Measurements from ENCODE around the gene DHX40.
"Not testable (repeated sequence)": the region's sequence is repeated elsewhere in the genome, so short reads cannot be mapped to it uniquely, and the experiment has no call there.

The DHX40 gene

DNA sequence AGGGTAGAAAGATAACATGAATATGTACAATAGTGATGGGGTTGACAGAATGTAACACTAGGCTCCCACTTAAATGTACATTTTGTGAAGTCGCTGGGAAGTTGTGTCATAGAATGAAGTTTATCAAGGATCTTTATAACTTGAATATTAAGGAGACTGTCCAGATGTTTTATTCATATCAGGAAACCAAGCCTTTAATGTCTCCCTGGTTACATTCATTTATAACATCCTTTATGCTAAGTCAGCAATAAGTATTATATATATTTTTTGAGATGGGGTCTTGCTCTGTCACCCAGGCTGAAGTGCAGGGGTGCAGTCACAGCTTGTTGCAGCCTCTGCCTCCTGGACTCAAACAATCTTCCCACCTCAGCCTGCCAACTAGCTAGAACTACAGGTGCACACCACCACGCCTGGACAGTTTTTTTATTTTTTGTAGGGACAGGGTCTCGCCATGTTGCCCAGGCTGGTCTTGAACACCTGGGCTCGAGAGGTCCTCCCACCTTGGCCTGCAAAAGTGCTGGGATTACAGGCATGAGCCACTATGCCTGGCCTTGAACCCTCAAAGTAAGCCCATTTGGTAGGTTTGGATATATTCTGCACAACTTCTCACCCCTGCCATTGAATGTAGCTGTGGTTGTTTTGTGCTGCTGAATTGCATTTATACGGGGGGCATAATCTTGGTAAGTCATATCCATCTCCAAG, 68.4 kb downstream of the DHX40 start:
- no peak for DNase-seq

DNA sequence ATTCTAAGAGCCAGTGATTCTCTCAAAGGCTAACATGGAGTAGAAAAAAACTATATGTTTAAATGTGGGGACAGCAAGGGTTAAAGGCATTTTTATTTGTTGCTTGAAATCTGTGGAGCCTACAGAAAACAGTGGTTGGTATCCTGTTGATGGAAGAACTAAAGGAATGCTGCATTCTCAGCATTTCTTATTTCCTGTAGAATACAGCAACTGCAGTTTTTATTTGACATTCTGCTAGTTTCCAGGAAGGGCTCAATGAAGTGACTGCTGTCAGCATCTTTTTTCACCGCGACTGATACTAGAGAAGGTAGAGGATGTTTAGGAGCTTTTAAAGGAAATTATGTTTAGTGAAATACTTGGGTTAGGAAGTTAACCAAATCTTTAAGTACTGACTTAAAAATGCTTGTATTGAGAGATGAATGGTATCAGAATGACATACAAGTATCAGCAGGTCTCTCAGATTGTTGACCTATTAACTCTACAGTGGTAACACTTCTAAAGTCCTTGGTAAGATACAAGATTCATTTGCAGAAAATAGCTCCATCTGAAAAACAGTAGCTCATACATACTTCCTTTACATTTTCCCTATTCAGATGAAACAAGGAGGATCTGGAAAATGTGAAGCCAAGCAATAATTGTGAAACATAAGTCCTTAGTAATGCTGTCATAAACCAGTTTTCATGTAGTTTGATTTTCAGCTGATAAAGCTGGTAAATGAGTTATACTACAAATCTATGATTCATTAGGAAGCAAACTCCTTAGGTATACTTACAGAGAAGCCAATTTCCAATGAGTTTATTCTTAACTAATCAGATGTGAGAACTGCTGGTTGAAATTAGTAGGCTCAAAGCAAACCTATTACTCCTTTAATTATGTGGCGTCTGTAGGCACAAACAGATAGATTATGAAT, 69.5 kb downstream of the DHX40 start:
- no peak for DNase-seq

GRCh38 chr17:59637611-59638310, 72.4 kb downstream of the DHX40 start:
- DNase-seq, result no peak

DNA sequence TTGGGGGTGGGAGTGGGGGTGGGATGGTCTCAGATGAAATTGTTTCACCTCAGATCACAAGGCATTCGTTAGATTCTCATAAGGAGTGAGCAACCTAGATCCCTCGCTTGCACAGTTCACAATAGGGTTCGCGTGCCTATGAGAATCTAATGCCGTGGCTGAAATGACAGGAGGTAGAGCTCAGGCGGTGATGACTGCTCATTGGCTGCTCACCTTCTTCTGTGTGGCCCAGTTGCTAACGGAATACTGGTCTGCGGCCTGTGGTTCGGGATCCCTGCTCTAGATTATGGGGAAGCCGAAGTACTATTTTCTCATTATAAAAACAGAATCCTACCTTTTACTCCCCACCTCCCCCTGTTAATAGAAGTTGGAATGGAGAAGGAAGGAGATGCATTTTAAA, 73.1 kb downstream of the DHX40 start:
- no peak for DNase-seq

DNA sequence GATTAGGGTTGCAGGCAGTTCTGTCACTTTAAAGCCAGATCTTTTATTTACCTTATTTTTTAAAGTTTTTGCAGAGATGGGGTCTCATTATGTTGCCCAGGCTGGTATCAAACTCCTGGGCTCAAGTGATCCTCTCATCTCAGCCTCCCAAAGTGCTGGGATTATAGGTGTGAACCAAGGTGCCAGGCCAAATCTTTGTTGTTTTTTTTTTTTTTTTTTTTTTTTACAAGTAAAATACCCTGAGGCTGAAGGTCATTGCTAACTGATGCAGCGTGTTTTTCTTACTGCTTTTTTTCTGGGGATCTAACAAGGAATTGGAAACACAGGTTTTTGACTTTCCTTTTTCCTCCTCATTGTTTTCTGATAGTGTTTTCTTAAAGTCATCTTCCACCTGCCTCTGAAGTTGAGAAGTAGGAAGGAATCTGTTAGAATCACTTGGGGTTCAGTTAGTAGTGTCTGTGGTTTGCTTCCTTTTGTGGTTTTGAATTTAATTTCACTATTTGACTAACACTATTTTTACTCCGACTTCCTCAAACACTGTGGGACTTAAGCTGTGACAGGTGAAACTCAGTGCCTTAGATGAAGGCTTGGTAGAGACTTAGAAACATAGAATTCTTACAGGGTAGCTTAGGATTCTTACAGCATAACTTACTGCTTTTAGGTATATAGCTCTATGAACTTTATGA, 76.5 kb downstream of the DHX40 start:
- DNase-seq, result no peak

DNA sequence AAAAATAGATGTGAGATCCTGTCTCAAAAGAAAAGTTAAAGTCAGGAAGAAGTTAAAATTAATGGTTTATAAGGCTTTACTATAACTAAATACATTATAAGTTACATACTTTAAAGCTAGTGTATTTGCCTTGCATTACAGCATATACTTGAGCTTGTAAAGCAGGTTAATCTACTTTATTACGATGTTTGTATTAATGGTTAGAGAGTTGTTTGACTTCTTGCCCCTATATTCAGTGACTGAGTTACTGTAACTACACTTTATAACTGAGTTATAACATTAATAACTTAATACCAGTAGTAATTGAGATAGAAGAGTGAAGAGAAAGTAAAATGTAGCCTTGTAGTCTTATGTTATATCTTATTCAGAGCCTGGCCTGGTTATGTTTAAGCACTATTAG, 77.2 kb downstream of the DHX40 start:
- no peak for DNase-seq

DNA sequence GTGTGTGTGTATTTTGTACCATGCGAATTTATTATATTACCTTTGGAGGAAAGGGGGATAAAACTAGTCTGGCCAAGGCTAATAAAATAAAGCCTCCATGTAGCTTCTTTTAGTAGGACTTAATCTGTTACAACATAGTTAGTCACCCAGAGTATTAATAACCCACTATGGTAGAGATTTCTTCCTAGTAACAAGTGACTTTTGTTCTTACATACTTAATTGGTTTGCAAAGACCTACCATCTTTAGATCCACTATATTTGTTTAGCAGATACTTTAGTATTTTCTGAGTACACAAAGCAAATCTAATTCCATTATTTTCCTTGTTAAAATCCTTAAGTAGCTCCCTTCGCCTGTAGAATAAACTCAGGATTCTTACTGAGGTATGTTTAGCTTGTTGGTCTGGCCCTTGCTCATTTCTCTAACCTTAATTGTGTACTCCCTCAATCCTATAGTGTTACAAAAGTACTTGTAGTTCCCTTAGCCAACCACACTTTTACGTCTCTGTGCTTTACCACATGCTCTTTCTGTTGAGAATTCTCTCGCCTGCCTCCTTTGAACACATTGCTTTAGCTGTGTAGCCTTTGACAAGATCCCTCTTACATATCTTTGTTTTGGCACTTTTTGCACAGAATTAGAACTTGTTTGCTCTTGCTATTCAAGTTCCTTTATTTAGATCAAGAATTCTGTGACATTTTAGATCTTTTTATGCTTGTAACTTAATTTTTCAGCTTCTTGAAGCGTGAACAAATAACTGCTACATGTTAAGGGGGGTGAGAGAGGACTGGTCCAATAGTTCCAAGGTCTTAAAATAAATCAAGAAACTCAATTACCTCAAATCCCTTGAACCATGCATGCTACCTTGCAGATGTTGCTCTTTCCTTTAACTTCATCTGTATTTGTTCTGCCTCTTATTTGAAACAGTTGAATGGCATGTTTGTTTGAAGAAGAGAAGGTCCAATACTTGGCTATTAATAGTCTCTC, 78.0 kb downstream of the DHX40 start:
- DNase-seq, result no peak

GRCh38 chr17:59647288-59647687, 81.9 kb downstream of the DHX40 start:
- no peak for DNase-seq

DNA sequence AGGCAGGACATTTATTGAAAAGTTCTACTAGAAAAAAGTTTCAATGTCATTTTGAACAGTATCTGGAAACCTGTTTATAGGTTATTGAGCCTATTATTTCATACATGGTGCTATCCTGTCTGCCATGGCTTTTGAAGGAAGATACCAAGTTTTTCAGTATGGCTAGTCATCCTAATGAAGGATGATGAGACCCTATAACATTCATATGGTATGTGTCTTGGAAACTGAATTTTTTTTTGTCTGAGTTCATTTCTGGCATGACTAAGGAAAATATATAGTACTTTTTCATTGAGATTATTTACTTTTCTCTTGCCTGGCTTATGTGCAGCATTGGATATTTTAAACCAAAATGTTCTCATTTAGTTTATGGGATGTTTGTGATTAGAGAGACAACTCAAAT, 84.5 kb downstream of the DHX40 start:
- DNase-seq, result no peak

DNA sequence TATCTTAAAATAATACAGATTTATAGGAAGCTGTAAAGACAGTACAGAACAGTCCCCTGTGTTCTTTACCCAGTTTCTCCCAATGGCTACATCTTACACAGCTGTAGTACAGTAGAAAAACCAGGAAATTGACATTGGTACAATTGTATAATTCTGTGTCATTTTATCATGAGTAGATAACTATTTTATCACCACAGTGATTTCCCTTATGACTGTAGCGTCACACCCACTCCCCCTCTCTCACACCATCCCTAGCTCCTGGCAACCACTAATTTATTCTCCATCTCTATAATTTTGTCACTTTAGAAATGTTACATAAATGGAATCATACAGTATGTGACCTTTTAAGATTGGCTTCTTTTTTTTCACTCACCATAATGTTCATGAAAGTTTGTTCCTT, 85.2 kb downstream of the DHX40 start:
- no peak for DNase-seq

DNA sequence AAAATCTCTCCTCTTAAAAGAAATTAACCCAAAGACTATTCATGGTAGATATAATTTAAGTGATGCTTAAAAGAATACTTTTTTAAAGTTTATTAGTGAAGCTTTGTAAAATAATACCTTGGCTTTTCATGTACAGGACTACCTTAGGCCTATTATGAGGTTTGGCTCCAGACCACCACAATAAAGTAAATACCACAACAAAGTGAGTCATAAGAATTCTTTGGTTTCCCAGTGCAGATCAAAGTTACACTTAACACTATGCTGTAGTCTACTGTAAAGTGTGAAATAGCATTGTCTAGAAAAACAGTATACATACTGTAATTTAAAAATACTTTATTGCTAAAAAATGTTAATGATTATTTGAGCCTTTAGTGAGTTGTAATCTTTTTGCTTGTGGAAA, 85.9 kb downstream of the DHX40 start:
- DNase-seq, result no peak

DNA sequence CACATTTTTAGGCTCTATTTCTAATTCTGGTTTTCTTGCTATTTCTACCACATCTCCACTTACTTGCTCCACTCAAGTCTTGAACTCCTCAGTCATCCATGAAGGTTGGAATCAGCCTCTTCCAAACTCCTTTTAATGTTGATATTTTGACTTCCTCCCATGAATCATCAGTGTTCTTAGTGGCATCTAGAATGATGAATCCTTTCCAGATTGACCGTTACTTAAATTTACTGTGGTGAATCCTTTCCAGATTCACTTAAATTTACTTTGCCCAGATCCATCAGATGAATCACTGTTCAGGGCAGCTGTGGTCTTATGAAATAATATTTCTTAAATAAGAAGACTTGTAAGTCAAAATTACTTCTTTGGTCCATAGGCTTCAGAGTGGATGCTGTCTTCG, 86.7 kb downstream of the DHX40 start:
- no peak for DNase-seq

- not testable (repeated sequence) for DNase-seq
Observed at GRCh38 chr17:59656624-59657023, 91.2 kb downstream of the DHX40 start.

All from right forelimb (tissue), 1 donor.